Ascending aorta (tissue), 2 donors: ENCODE results near the gene KNSTRN. TPM values are rescaled to one million over a fixed set of nuclear protein-coding genes. Genes with fewer than 3 reads are reported as not detected.

Experiments
- DNase-seq, 2 donors: peaks; one replicate each; pipeline ENCODE4 v3.0.0-alpha.2; 2019; ENCODE audit warnings: low spot score in 2 of 2
- H3K27ac ChIP-seq, 2 donors: fragments of 200-600 bp; sonication (generic); one replicate each; pipeline ENCODE4 v1.5.1; 2016 to 2017; ENCODE audit warnings: mild to moderate bottlenecking in 1 of 2
- H3K27me3 ChIP-seq: fragments of 200-600 bp; sonication (generic); one replicate; pipeline ENCODE4 v1.5.1; 2017
- H3K36me3 ChIP-seq, 2 donors: fragments of 200-600 bp; sonication (generic); one replicate each; pipeline ENCODE4 v1.5.1; 2016
- H3K4me1 ChIP-seq, 2 donors: fragments of 200-600 bp; sonication (generic); one replicate each; pipeline ENCODE4 v1.5.1; 2016 to 2017; ENCODE audit warnings: mild to moderate bottlenecking in 1 of 2
- H3K4me3 ChIP-seq, 2 donors: fragments of 200-600 bp; sonication (generic); one replicate each; pipeline ENCODE4 v1.5.1; 2016 to 2017; ENCODE audit warnings: mild to moderate bottlenecking in 1 of 2
- H3K9me3 ChIP-seq, 2 donors: fragments of 200-600 bp; sonication (generic); one replicate each; pipeline ENCODE4 v1.5.1; 2016
- intact Hi-C: fragments of 100-400 bp; cut with DNase I; formaldehyde crosslinking; loops from one replicate; pipeline ENCODE4 v1.15.1; 2023
- total RNA-seq: library from RNA; depleted of rRNA; stranded (reverse); fragments of >200 nt; gene quantifications from one replicate; pipeline ENCODE4 v1.1.0, GENCODE V29; 2016
- TF ChIP-seq, protein P1 (sequence below), 3 experiments: fragments of 200-600 bp in 2 of 3; fragments of 450-650 bp in 1 of 3; sonication (generic) in 2 of 3; IDR thresholded peaks; one replicate each; pipeline ENCODE4 v1.5.1; 2016 to 2019; ENCODE audit warnings: antibody characterized with exemption in 3 of 3, mild to moderate bottlenecking in 1 of 3, moderate library complexity in 1 of 3

Gene KNSTRN
- total RNA-seq, 1 donor from 2014 or later: 5.1 TPM

DNA sequence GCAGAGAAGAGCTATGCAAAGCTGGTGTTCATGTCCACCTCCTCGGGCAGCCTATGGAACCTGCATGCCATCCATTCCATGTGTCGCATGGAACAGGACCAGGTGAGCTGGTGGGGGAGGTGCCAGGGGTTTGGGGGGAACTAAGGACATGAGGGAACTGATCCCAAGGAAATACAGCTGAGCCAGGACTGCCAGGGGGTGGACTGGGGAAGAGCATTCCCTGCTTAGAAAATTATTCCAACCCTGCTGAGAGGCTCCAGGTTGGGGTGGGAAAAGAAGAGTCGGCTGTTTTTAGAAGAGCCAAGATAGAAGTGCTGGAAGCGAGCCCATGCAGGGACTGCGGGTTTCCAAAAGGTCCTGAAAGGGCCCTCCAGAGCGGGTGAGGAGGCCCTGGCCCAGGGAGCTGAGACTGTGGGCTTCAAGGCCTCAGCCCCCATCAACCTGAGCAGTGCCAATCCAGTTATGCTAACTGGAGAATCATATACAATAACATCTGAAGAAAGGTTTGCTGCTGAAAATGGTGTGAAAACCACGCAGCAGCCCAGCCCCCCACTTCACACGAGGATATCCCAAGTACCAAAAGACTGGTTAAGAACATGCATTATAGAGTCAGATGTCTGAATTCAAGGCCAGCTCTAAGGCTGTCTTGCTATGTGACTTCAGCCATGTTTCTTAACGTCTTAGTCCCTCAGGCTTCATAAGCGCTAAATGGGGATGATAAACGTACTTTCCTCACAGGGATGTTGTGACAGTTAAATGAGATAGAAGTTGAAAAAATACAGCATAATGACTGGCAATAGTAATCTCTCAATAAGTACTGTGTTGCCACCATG lies 16.7 kb upstream of the KNSTRN start:
- DNase-seq: no peak
- intact Hi-C loops: loop anchor here (5.0 kb wide), 2 partner anchors 41 to 84 kb away; partner anchors contain the start of genes ANKRD63 and IVD

GRCh38 chr15:40366457-40367370 lies 15.8 kb upstream of the KNSTRN start:
- intact Hi-C loops: loop anchor here (5.0 kb wide), 2 partner anchors 41 to 84 kb away; partner anchors contain the start of genes ANKRD63 and IVD
- Histone ChIP-seq H3K4me1 (peaks cover 10 to 17% of the 10 kb centered on the region in 2 donors), H3K36me3 (no peaks in the 10 kb centered on the region), H3K27me3 (no peaks in the 10 kb centered on the region), H3K9me3 (no peaks in the 10 kb centered on the region), H3K4me3 (no peak overlapping the region), H3K27ac (peak overlapping the region in 1 of 2 donors; percentile 24)
- DNase-seq: no peak
- TF ChIP-seq, protein P1, sequence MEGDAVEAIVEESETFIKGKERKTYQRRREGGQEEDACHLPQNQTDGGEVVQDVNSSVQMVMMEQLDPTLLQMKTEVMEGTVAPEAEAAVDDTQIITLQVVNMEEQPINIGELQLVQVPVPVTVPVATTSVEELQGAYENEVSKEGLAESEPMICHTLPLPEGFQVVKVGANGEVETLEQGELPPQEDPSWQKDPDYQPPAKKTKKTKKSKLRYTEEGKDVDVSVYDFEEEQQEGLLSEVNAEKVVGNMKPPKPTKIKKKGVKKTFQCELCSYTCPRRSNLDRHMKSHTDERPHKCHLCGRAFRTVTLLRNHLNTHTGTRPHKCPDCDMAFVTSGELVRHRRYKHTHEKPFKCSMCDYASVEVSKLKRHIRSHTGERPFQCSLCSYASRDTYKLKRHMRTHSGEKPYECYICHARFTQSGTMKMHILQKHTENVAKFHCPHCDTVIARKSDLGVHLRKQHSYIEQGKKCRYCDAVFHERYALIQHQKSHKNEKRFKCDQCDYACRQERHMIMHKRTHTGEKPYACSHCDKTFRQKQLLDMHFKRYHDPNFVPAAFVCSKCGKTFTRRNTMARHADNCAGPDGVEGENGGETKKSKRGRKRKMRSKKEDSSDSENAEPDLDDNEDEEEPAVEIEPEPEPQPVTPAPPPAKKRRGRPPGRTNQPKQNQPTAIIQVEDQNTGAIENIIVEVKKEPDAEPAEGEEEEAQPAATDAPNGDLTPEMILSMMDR (IDR thresholded peaks at IDR 0.05): no peak

More for the DNA sequence above, 16.7 kb upstream of the KNSTRN start:
- Histone ChIP-seq H3K36me3 (no peaks in the 10 kb centered on the region), H3K9me3 (no peaks in the 10 kb centered on the region), H3K27ac (no peak overlapping the region), H3K4me1 (peaks cover 10 to 17% of the 10 kb centered on the region in 2 donors), H3K27me3 (no peaks in the 10 kb centered on the region), H3K4me3 (no peak overlapping the region)
- TF ChIP-seq, protein P1 (IDR thresholded peaks at IDR 0.05): no peak

DNA sequence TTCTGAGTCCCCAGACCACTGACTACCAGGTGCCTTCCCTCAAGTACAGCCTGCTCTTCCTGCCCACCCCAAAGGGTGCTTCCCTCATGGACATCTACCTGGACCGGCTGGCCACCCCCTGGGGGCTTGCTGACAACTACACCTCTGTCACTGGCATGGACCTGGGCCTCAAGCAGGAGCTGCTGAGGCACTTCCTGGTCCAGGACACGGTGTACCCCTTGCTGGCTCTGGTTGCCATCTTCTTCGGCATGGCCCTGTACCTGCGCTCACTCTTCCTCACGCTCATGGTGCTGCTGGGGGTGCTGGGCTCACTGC lies 15.2 kb upstream of the KNSTRN start:
- no peaks in the 10 kb centered on the region for H3K27me3 ChIP-seq
- peak overlapping the region in 1 of 2 donors; percentile 24 for H3K27ac ChIP-seq
- no peaks in the 10 kb centered on the region for H3K9me3 ChIP-seq
- TF ChIP-seq, protein P1 (IDR thresholded peaks at IDR 0.05): no peak
- H3K4me1 ChIP-seq: peaks cover 10 to 17% of the 10 kb centered on the region in 2 donors
- intact Hi-C loops: loop anchor here (5.0 kb wide), 2 partner anchors 40 to 85 kb away; partner anchors contain the start of genes ANKRD63 and IVD
- peak overlapping the region in 1 of 2 donors; percentile 61 for H3K4me3 ChIP-seq
- no peak for DNase-seq
- no peaks in the 10 kb centered on the region for H3K36me3 ChIP-seq

DNA sequence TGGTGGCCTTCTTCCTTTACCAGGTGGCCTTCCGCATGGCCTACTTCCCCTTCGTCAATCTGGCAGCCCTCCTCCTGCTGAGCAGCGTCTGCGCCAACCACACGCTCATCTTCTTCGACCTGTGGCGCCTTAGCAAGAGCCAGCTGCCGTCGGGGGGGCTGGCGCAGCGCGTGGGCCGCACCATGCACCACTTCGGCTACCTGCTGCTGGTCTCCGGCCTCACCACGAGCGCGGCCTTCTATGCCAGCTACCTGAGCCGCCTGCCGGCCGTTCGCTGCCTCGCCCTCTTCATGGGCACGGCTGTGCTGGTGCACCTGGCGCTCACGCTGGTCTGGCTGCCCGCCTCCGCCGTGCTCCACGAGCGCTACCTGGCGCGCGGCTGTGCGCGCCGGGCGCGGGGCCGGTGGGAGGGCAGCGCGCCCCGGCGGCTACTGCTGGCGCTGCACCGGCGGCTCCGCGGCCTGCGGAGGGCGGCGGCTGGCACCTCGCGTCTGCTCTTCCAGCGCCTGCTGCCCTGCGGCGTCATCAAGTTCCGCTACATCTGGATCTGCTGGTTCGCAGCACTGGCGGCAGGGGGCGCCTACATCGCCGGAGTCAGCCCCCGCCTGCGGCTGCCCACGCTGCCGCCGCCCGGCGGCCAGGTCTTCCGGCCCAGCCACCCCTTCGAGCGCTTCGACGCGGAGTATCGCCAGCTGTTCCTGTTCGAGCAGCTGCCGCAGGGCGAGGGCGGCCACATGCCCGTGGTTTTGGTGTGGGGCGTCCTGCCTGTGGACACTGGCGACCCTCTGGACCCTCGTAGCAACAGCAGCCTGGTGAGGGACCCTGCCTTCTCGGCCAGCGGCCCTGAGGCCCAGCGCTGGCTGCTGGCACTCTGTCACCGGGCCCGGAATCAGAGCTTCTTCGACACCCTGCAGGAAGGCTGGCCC lies 14.6 kb upstream of the KNSTRN start:
- H3K27ac ChIP-seq: peak overlapping the region in 1 of 2 donors; percentile 24

More for the DNA sequence above, 14.6 kb upstream of the KNSTRN start:
- Histone ChIP-seq H3K4me3 (peak overlapping the region; percentile 41 to 61), H3K27me3 (no peaks in the 10 kb centered on the region), H3K36me3 (no peaks in the 10 kb centered on the region), H3K9me3 (no peaks in the 10 kb centered on the region), H3K4me1 (peaks cover 10 to 17% of the 10 kb centered on the region in 2 donors)
- TF ChIP-seq, protein P1 (IDR thresholded peaks at IDR 0.05): peak; percentile 84 to 98 (median 85)
- intact Hi-C loops: loop anchor here (1.0 to 5.0 kb wide), 3 partner anchors 39 to 86 kb away; partner anchors contain the start of genes ANKRD63, INAFM2 and IVD
- DNase-seq: peak; percentile 67 to 91
